GM23338 (cell line): ENCODE data around the gene RBP5. TPM values are rescaled to one million over a fixed set of nuclear protein-coding genes. Genes with fewer than 3 reads are reported as not detected.

Experiments used
- ATAC-seq: fragments of 200-7000 bp; cut with Tn5 transposase; 3 replicates; pipeline ENCODE4 v1.9.1; 2020
- DNase-seq: peaks from one replicate; pipeline ENCODE4 v3.0.0-alpha.2; 2015; ENCODE audit warnings: low spot score
- H2AFZ ChIP-seq: fragments of 200-600 bp; sonication (generic); 2 replicates; pipeline ENCODE4 v1.8.0; 2016; ENCODE audit warnings: antibody characterized with exemption, mild to moderate bottlenecking, moderate library complexity
- H3F3A ChIP-seq: fragments of 200-600 bp; sonication (generic); replicated peaks from 2 replicates; pipeline ENCODE4 v1.8.0; 2017; ENCODE audit warnings: antibody characterized with exemption, mixed run types, low read depth
- H3K27ac ChIP-seq: fragments of 200-600 bp; sonication (generic); 2 replicates; pipeline ENCODE4 v1.6.1; 2016; ENCODE audit warnings: low read depth
- H3K27me3 ChIP-seq: fragments of 200-600 bp; sonication (generic); 2 replicates; pipeline ENCODE4 v1.8.0; 2016; ENCODE audit warnings: mild to moderate bottlenecking, mixed run types, moderate library complexity; ENCODE audit not compliant: insufficient read depth
- H3K36me3 ChIP-seq: fragments of 200-600 bp; sonication (generic); 2 replicates; pipeline ENCODE4 v1.8.0; 2016; ENCODE audit warnings: mild to moderate bottlenecking; ENCODE audit not compliant: insufficient read depth
- H3K4me1 ChIP-seq: fragments of 200-600 bp; sonication (generic); 2 replicates; pipeline ENCODE4 v1.8.0; 2016; ENCODE audit warnings: mild to moderate bottlenecking, moderate library complexity; ENCODE audit not compliant: insufficient read depth
- H3K4me2 ChIP-seq: fragments of 200-600 bp; sonication (generic); 2 replicates; pipeline ENCODE4 v1.7.1; 2017; ENCODE audit warnings: mixed run types
- H3K4me3 ChIP-seq: fragments of 200-600 bp; sonication (generic); 2 replicates; pipeline ENCODE4 v1.6.1; 2016; ENCODE audit warnings: mixed run types
- H3K79me2 ChIP-seq: fragments of 200-600 bp; sonication (generic); replicated peaks from 2 replicates; pipeline ENCODE4 v1.8.0; 2017; ENCODE audit warnings: mild to moderate bottlenecking; ENCODE audit not compliant: insufficient read depth
- H3K9me2 ChIP-seq: fragments of 200-600 bp; sonication (generic); 2 replicates; pipeline ENCODE4 v1.8.0; 2017; ENCODE audit not compliant: insufficient read depth
- H4K20me1 ChIP-seq: fragments of 200-600 bp; sonication (generic); replicated peaks from 2 replicates; pipeline ENCODE4 v1.8.0; 2017; ENCODE audit warnings: mild to moderate bottlenecking; ENCODE audit not compliant: insufficient read depth
- H3K27ac Mint-ChIP-seq: 2 replicates; pipeline ENCODE4 v1.8.0; 2020; ENCODE audit warnings: inconsistent platforms, mild to moderate bottlenecking, moderate library complexity, mixed read lengths
- H3K27me3 Mint-ChIP-seq: 3 replicates; pipeline ENCODE4 v1.8.0; 2022; ENCODE audit warnings: low read depth, mild to moderate bottlenecking, moderate library complexity, mixed read lengths, inconsistent platforms; ENCODE audit not compliant: insufficient read depth, poor library complexity
- H3K36me3 Mint-ChIP-seq: 3 replicates; pipeline ENCODE4 v1.8.0; 2021; ENCODE audit warnings: low read depth, mild to moderate bottlenecking, inconsistent platforms, moderate library complexity, mixed read lengths
- H3K4me1 Mint-ChIP-seq: 3 replicates; pipeline ENCODE4 v1.8.0; 2020; ENCODE audit warnings: mild to moderate bottlenecking, inconsistent platforms, mixed read lengths
- H3K4me3 Mint-ChIP-seq: 3 replicates; pipeline ENCODE4 v1.8.0; 2021; ENCODE audit warnings: moderate library complexity, mild to moderate bottlenecking, inconsistent platforms, mixed read lengths
- H3K9me3 Mint-ChIP-seq: 3 replicates; pipeline ENCODE4 v1.8.0; 2020; ENCODE audit warnings: moderate library complexity, mild to moderate bottlenecking, inconsistent platforms, mixed read lengths
- CTCF ChIP-seq, 2 experiments: fragments of 200-600 bp in 1 of 2; sonication (generic) in 1 of 2; conservative IDR thresholded peaks; 2 replicates each; pipeline versions ENCODE4 v1.5.1 to v1.6.1; 2016 to 2017; ENCODE audit warnings: antibody characterized with exemption in 2 of 2, low read depth in 2 of 2, mild to moderate bottlenecking in 2 of 2, moderate library complexity in 1 of 2
- EZH2phosphoT487 ChIP-seq: fragments of 200-600 bp; sonication (generic); IDR thresholded peaks from one replicate; pipeline ENCODE4 v1.8.1; 2018; ENCODE audit warnings: antibody characterized with exemption; ENCODE audit not compliant: unreplicated experiment
- JUNB ChIP-seq: IDR thresholded peaks from one replicate; pipeline ENCODE4 v1.6.1; 2016; ENCODE audit warnings: antibody characterized with exemption; ENCODE audit not compliant: unreplicated experiment
- NANOG ChIP-seq: IDR thresholded peaks from 2 replicates; pipeline ENCODE4 v1.6.1; 2016; ENCODE audit warnings: antibody characterized with exemption, borderline replicate concordance
- POLR2AphosphoS5 ChIP-seq: IDR thresholded peaks from 2 replicates; pipeline ENCODE4 v1.6.1; 2016; ENCODE audit warnings: antibody characterized with exemption, low read depth
- STAT1 ChIP-seq: IDR thresholded peaks from one replicate; pipeline ENCODE4 v1.6.1; 2016; ENCODE audit warnings: antibody characterized with exemption; ENCODE audit not compliant: unreplicated experiment
- ZNF331 ChIP-seq: fragments of 250-450 bp; sonication (Bioruptor Pico); IDR thresholded peaks from 2 replicates; pipeline ENCODE4 v1.5.0; 2020; ENCODE audit warnings: low read depth, mild to moderate bottlenecking, moderate library complexity
- polyA plus RNA-seq: library from polyadenylated mRNA; unstranded; fragments of >200 nt; fragmentation: Nextera tagmentation; extraction: Ambion mirVana; gene quantifications from 2 replicates; pipeline ENCODE4 v1.2.1, GENCODE V29; 2016
- total RNA-seq: library from RNA; depleted of rRNA; stranded (reverse); fragments of >200 nt; shearing (Covaris generic); gene quantifications from 2 replicates; pipeline ENCODE4 v1.2.3, GENCODE V29; 2014
- TF ChIP-seq, protein P1 (sequence below): fragments of 250-450 bp; sonication (Bioruptor Pico); IDR thresholded peaks from 2 replicates; pipeline ENCODE4 v1.5.0; 2020; ENCODE audit warnings: mild to moderate bottlenecking, moderate library complexity
- TF ChIP-seq, protein P2 (sequence below): IDR thresholded peaks from 2 replicates; pipeline ENCODE4 v1.6.1; 2016; ENCODE audit warnings: antibody characterized with exemption

The RBP5 gene
- total and polyA plus RNA-seq, 2 experiments from 2014 or later, result 1.2 to 3.0 TPM

DNA sequence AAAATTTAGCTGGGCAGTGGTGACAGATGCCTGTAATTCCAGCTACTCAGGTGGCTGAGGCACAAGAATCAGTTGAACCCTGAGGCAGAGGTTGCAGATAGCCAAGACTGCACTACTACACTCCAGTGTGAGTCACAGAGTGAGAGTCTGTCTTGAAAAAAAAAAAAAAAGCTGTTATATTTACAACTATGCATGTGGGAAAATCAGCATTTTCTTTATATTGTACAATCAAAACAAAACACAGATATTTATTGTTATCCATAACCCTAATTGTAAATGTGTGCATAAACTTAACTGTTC is 48.9 kb downstream of the RBP5 start:
- no peak overlapping the region for H2AFZ ChIP-seq
- H3K36me3 Mint-ChIP-seq, result peaks cover 6% of the 10 kb centered on the region
- no peaks in the 10 kb centered on the region for H4K20me1 ChIP-seq
- DNase-seq, result no peak
- no peak overlapping the region for H3K27ac ChIP-seq
- H3K79me2 ChIP-seq, result no peaks in the 10 kb centered on the region
- H3K4me3 Mint-ChIP-seq, result no peak overlapping the region
- H3F3A ChIP-seq, result no peaks in the 10 kb centered on the region
- ATAC-seq, result no peak
- no peaks in the 10 kb centered on the region for H3K4me1 ChIP-seq
- no peak overlapping the region for H3K4me3 ChIP-seq
- H3K27me3 ChIP-seq, result no peaks in the 10 kb centered on the region
- no peaks in the 10 kb centered on the region for H3K36me3 ChIP-seq
- no peak overlapping the region for H3K27ac Mint-ChIP-seq
- peaks cover 4% of the 10 kb centered on the region for H3K9me3 Mint-ChIP-seq
- H3K9me2 ChIP-seq, result no peaks in the 10 kb centered on the region; the same call in 1 of the 2 replicates
- no peak overlapping the region for H3K4me2 ChIP-seq
- H3K27me3 Mint-ChIP-seq, result peaks cover 1% of the 10 kb centered on the region
- TF ChIP-seq STAT1 (no peak), CTCF (conservative IDR thresholded peaks at IDR 0.05; ENCODE audit: low read depth in 2 of 2) (no peak), JUNB (no peak), POLR2AphosphoS5 (no peak), EZH2phosphoT487 (no peak), ZNF331 (CRISPR knock-in tag) (no peak), NANOG (no peak)
- TF ChIP-seq, protein P1, sequence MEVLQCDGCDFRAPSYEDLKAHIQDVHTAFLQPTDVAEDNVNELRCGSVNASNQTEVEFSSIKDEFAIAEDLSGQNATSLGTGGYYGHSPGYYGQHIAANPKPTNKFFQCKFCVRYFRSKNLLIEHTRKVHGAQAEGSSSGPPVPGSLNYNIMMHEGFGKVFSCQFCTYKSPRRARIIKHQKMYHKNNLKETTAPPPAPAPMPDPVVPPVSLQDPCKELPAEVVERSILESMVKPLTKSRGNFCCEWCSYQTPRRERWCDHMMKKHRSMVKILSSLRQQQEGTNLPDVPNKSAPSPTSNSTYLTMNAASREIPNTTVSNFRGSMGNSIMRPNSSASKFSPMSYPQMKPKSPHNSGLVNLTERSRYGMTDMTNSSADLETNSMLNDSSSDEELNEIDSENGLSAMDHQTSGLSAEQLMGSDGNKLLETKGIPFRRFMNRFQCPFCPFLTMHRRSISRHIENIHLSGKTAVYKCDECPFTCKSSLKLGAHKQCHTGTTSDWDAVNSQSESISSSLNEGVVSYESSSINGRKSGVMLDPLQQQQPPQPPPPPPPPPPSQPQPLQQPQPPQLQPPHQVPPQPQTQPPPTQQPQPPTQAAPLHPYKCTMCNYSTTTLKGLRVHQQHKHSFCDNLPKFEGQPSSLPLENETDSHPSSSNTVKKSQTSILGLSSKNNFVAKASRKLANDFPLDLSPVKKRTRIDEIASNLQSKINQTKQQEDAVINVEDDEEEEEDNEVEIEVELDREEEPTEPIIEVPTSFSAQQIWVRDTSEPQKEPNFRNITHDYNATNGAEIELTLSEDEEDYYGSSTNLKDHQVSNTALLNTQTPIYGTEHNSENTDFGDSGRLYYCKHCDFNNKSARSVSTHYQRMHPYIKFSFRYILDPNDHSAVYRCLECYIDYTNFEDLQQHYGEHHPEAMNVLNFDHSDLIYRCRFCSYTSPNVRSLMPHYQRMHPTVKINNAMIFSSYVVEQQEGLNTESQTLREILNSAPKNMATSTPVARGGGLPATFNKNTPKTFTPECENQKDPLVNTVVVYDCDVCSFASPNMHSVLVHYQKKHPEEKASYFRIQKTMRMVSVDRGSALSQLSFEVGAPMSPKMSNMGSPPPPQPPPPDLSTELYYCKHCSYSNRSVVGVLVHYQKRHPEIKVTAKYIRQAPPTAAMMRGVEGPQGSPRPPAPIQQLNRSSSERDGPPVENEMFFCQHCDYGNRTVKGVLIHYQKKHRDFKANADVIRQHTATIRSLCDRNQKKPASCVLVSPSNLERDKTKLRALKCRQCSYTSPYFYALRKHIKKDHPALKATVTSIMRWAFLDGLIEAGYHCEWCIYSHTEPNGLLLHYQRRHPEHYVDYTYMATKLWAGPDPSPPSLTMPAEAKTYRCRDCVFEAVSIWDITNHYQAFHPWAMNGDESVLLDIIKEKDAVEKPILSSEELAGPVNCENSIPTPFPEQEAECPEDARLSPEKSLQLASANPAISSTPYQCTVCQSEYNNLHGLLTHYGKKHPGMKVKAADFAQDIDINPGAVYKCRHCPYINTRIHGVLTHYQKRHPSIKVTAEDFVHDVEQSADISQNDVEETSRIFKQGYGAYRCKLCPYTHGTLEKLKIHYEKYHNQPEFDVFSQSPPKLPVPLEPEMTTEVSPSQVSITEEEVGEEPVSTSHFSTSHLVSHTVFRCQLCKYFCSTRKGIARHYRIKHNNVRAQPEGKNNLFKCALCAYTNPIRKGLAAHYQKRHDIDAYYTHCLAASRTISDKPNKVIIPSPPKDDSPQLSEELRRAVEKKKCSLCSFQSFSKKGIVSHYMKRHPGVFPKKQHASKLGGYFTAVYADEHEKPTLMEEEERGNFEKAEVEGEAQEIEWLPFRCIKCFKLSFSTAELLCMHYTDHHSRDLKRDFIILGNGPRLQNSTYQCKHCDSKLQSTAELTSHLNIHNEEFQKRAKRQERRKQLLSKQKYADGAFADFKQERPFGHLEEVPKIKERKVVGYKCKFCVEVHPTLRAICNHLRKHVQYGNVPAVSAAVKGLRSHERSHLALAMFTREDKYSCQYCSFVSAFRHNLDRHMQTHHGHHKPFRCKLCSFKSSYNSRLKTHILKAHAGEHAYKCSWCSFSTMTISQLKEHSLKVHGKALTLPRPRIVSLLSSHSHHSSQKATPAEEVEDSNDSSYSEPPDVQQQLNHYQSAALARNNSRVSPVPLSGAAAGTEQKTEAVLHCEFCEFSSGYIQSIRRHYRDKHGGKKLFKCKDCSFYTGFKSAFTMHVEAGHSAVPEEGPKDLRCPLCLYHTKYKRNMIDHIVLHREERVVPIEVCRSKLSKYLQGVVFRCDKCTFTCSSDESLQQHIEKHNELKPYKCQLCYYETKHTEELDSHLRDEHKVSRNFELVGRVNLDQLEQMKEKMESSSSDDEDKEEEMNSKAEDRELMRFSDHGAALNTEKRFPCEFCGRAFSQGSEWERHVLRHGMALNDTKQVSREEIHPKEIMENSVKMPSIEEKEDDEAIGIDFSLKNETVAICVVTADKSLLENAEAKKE (CRISPR knock-in tag), result no peak
- TF ChIP-seq, protein P2, sequence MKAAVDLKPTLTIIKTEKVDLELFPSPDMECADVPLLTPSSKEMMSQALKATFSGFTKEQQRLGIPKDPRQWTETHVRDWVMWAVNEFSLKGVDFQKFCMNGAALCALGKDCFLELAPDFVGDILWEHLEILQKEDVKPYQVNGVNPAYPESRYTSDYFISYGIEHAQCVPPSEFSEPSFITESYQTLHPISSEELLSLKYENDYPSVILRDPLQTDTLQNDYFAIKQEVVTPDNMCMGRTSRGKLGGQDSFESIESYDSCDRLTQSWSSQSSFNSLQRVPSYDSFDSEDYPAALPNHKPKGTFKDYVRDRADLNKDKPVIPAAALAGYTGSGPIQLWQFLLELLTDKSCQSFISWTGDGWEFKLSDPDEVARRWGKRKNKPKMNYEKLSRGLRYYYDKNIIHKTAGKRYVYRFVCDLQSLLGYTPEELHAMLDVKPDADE, result no peak
- H3K4me1 Mint-ChIP-seq, result no peaks in the 10 kb centered on the region
